Muscle layer of colon (tissue), 2 donors: ENCODE results near the gene TAB2.

Experiments
- H3K27ac ChIP-seq: one replicate; pipeline ENCODE4 v1.7.0; 2013; ENCODE audit warnings: low read depth, mild to moderate bottlenecking, low read length, moderate library complexity
- H3K27me3 ChIP-seq, 2 donors: one replicate each; pipeline ENCODE4 v1.7.0; 2013; ENCODE audit warnings: low read length in 2 of 2, mild to moderate bottlenecking in 2 of 2; ENCODE audit not compliant: insufficient read depth in 2 of 2, control insufficient read depth in 1 of 2
- H3K36me3 ChIP-seq: one replicate; pipeline ENCODE4 v1.7.0; 2013; ENCODE audit warnings: mild to moderate bottlenecking, low read length; ENCODE audit not compliant: insufficient read depth
- H3K4me1 ChIP-seq: one replicate; pipeline ENCODE4 v1.7.0; 2013; ENCODE audit warnings: mild to moderate bottlenecking, low read length; ENCODE audit not compliant: insufficient read depth
- H3K4me3 ChIP-seq, 2 donors: one replicate each; pipeline ENCODE4 v1.7.0; 2013; ENCODE audit warnings: low read length in 2 of 2, low read depth in 1 of 2, mild to moderate bottlenecking in 1 of 2, moderate library complexity in 1 of 2
- H3K9ac ChIP-seq: one replicate; pipeline ENCODE4 v1.7.0; 2013; ENCODE audit warnings: low read length
- H3K9me3 ChIP-seq: one replicate; pipeline ENCODE4 v1.7.0; 2013; ENCODE audit warnings: mild to moderate bottlenecking, low read length
- donor health status: abdominal sarcoma.
- donor health status: Adenocarcinoma of cecum.

TAB2 gene

GRCh38 chr6:149422581-149422980, 105.1 kb downstream of the TAB2 start:
- no peaks in the 10 kb centered on the region for H3K36me3 ChIP-seq
- peaks cover 12% of the 10 kb centered on the region for H3K4me1 ChIP-seq
- no peaks in the 10 kb centered on the region for H3K9me3 ChIP-seq
- no peaks in the 10 kb centered on the region for H3K27me3 ChIP-seq
- H3K4me3 ChIP-seq: no peak overlapping the region
- no peak overlapping the region for H3K27ac ChIP-seq
- no peak overlapping the region for H3K9ac ChIP-seq

DNA sequence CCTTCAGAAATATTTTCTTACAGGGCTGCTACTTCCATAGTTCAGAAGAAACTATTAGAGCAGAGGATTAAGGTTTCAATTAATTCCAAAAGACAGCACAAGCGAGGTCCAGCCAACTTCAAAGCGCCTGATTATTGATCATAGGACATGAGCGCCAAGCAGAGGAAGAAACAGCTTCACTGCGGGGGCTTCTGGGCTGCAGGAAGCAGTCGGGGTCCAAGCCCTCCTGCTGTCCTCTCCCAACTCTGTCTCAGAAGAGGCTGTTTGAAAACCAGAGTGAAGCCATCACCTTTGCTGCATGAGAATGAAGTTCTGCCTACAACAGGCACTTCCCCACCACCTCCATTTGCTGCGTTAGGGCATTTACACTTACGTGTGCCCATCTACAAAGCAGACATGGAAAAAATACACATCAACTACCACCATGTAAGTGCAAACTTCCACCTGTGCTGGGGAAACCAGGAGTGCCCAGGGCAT, 106.5 kb downstream of the TAB2 start:
- H3K4me1 ChIP-seq: peaks cover 12% of the 10 kb centered on the region
- H3K4me3 ChIP-seq: peak overlapping the region in 1 of 2 donors; percentile 23
- H3K27ac ChIP-seq: no peak overlapping the region
- no peaks in the 10 kb centered on the region for H3K9me3 ChIP-seq
- no peak overlapping the region for H3K9ac ChIP-seq
- no peaks in the 10 kb centered on the region for H3K27me3 ChIP-seq
- H3K36me3 ChIP-seq: no peaks in the 10 kb centered on the region

GRCh38 chr6:149425224-149425623, 107.7 kb downstream of the TAB2 start:
- H3K4me3 ChIP-seq: no peak overlapping the region
- H3K9ac ChIP-seq: no peak overlapping the region
- H3K27ac ChIP-seq: no peak overlapping the region
- no peaks in the 10 kb centered on the region for H3K9me3 ChIP-seq
- H3K4me1 ChIP-seq: peaks cover 12% of the 10 kb centered on the region
- H3K36me3 ChIP-seq: no peaks in the 10 kb centered on the region
- no peaks in the 10 kb centered on the region for H3K27me3 ChIP-seq

DNA sequence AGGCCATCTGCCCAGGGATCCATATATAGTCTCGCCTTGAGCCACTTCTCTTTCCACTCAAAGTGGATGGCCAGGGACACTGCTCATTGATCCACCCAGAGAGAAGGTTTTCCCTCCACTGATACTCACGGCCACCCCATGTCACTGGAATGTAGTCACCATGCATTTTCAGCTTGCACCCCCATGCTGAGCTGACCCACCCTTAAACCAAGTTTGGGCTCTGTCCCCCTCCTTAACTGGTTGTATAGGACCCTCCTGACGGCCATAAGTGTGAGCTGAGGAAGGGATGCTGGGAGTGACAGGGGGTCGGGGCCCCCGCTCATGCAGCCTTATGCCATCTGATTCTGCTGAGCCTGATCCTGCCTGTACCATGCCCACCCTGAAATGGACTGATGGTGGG, 108.2 kb downstream of the TAB2 start:
- Histone ChIP-seq H3K9ac (no peak overlapping the region), H3K27me3 (no peaks in the 10 kb centered on the region), H3K36me3 (no peaks in the 10 kb centered on the region), H3K4me3 (no peak overlapping the region), H3K27ac (no peak overlapping the region), H3K4me1 (peaks cover 12% of the 10 kb centered on the region), H3K9me3 (no peaks in the 10 kb centered on the region)

DNA sequence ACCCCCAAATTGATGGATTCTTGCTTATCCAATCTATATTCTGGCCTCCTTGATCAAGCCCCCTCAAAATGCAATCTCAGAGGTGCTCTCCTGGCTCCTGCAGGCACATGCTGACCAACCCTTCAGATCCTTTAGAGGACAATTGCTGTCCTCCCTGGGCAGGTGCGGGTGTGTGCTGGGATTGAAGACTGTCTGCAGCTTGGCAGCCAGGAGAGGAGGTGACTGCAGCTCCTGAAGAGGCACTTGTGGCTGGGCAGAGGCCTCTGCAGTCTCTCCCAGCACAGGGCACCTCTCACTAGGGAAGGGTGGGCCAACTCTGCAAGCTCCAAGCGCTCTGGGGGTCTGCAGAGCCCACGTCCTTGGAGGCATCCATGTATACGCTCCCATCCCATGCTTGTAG, 111.1 kb downstream of the TAB2 start:
- Histone ChIP-seq H3K9ac (no peak overlapping the region), H3K36me3 (no peaks in the 10 kb centered on the region), H3K27me3 (no peaks in the 10 kb centered on the region), H3K9me3 (no peaks in the 10 kb centered on the region), H3K4me1 (peaks cover 17% of the 10 kb centered on the region), H3K27ac (no peak overlapping the region), H3K4me3 (no peak overlapping the region)

DNA sequence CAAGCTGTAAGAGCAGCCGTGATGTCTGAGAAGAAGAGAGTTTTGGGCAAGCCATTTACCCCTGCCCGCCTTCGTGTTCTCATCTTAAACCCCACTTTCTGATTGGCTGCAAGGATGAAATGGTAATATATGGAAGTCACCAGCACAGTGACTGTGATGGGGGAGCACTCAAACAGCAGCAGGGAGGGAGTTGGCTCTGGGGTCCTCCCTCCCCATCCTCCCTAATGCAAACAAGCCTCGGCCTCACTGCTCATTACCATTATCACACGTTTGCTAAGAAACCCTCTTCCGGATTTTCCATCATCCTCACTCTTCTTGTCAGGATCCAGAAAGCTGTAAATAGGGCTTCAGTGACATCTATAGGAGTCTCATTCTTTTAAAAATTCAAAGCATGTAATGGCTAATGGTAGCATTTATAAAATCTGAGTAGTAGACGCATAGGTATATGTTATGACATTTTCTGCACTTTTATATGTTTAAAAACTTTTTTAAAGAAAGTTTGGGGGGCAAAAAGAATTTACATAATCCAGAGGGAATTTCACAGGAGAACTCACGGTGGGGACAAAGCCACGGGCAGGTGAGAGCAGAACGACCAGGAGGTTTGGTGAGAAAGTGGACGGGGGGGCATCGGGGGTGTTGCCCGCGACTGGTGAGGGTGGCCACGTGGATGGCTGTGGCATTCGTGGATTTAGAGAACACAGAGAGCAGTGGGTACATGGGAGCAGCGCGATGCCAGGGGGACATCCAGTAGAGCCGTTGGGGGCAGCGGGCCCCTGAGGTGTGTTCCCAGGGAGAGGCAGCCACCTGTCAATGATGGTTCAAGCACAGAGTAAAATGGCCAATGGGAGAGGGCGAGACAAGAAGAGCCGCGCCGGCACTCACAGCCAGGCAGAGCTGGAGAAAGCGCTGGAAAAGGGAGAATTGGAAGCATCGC, 112.2 kb downstream of the TAB2 start:
- no peak overlapping the region for H3K4me3 ChIP-seq
- no peaks in the 10 kb centered on the region for H3K36me3 ChIP-seq
- no peak overlapping the region for H3K27ac ChIP-seq
- peaks cover 16% of the 10 kb centered on the region for H3K4me1 ChIP-seq
- H3K9ac ChIP-seq: no peak overlapping the region
- no peaks in the 10 kb centered on the region for H3K9me3 ChIP-seq
- no peaks in the 10 kb centered on the region for H3K27me3 ChIP-seq

DNA sequence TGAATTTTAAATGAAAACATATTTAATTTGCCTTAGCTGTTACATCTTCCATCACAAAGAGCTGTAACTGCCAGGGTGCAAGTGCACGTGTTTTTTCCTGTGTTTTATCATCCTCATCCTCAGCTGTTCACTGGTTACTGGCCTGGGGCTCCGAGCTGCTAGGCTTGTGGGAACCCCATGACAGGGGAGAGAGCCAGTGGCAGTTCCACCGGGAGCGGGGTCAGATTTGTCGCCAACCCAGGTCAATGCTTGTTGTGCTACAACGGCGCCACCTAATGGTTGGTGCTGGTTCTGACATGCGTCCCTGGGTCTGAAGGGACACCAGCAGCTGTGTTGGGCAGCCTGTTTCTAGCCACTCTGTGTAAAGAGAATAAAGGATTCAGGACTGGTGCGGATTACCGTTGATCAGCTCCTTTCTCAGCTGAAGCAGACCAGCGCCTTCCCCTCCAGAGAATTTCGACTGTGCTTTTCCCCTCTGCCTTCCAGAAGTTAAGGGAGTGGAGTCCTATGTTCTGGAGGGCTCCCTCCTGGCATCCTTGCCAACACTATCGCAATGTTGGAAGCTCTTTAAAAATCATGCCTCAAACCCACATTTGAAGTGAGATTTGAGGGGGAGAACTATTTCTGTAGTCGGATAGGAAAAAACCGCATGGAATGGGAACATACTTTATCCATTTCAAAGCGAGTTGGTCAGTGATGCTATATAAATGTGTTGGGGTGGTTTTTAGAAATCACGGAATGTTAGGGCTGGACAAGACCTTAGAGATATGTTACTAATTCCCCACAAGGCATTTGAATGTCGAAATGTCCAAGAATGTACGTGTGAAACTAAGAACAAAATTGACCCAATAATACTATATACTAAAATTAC, 114.6 kb downstream of the TAB2 start:
- Histone ChIP-seq H3K4me1 (peaks cover 16% of the 10 kb centered on the region), H3K9me3 (no peaks in the 10 kb centered on the region), H3K36me3 (no peaks in the 10 kb centered on the region), H3K4me3 (no peak overlapping the region), H3K9ac (no peak overlapping the region), H3K27ac (no peak overlapping the region), H3K27me3 (no peaks in the 10 kb centered on the region)

GRCh38 chr6:149433405-149433804, 115.9 kb downstream of the TAB2 start:
- H3K4me1 ChIP-seq: peaks cover 16% of the 10 kb centered on the region
- no peaks in the 10 kb centered on the region for H3K9me3 ChIP-seq
- no peaks in the 10 kb centered on the region for H3K27me3 ChIP-seq
- H3K36me3 ChIP-seq: no peaks in the 10 kb centered on the region
- H3K27ac ChIP-seq: no peak overlapping the region
- H3K9ac ChIP-seq: no peak overlapping the region
- H3K4me3 ChIP-seq: no peak overlapping the region

DNA sequence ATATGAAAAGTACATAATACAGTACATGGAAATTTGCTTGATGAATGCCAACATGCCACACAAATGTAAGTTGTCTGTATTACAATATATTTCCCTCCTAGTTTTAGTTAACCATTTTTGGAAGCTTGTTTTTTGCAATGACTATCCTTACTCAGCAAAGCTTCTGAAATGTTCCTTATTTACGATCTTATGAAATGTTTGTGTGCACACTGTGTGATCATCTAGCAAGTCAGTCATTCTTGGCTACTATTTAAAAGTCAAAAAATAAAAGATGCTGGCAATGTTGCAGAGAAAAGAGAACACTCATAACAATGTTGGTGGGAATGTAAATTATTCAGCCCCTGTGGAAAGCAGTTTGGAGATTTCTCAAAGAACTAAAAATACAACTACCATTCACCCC, 116.4 kb downstream of the TAB2 start:
- H3K4me1 ChIP-seq: peaks cover 16% of the 10 kb centered on the region
- H3K4me3 ChIP-seq: no peak overlapping the region
- H3K36me3 ChIP-seq: no peaks in the 10 kb centered on the region
- H3K9ac ChIP-seq: no peak overlapping the region
- H3K27ac ChIP-seq: no peak overlapping the region
- no peaks in the 10 kb centered on the region for H3K27me3 ChIP-seq
- no peaks in the 10 kb centered on the region for H3K9me3 ChIP-seq

DNA sequence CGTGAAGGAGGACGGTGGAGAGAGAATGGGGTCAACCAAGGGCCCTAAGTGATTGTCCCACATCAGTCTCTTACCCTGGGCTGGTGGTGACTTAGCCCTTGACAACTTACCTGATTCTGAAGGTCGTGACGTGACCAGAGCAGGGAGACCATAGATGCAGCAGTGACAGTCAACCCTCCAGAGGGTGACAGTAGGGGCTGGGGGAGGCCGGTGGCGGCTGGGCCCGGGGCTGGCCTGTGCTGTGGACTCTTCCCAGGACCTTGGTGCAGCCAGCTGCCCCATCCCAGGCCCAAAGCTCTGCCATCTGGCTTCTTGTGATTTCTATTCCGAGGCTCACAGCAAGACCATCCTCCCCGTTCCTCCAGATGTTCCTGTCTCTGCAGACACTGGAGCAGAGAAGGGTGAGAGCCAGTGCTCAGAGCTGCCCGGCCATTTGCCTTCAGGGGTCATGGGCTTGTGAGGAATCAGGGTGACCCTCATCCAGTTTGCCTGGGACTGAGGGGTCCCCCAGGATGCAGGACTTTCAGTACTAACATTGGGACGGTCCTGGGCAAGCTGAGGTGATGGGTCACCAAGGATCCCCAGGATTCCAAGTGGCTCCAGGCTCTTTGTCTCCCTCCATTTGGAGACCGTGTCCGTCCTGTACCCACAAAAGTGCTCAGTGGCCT, 118.5 kb downstream of the TAB2 start:
- Histone ChIP-seq H3K27me3 (no peaks in the 10 kb centered on the region), H3K4me1 (peaks cover 16% of the 10 kb centered on the region), H3K27ac (no peak overlapping the region), H3K9me3 (no peaks in the 10 kb centered on the region), H3K9ac (no peak overlapping the region), H3K36me3 (no peaks in the 10 kb centered on the region), H3K4me3 (no peak overlapping the region)

DNA sequence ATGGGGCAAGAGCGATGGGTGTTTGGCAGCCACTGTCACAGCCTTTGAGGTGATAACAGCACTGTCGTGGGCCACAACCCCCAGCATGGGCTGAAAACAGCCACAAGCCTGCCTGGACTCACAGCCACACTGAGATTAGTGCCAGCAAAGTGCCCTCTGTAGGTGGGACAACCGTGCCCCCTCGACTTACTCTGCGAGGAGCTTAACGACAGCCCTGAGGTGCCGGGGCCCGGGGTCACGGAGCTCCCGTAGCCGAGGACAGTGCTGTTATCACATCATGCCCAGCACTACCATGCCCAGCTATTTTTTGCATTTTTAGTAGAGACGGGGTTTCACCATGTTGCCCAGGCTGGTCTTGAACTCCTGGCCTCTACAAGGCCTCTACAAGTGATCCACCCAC, 119.1 kb downstream of the TAB2 start:
- H3K4me3 ChIP-seq: no peak overlapping the region
- no peak overlapping the region for H3K9ac ChIP-seq
- H3K27me3 ChIP-seq: no peaks in the 10 kb centered on the region
- H3K27ac ChIP-seq: no peak overlapping the region
- H3K9me3 ChIP-seq: no peaks in the 10 kb centered on the region
- peaks cover 21% of the 10 kb centered on the region for H3K4me1 ChIP-seq
- no peaks in the 10 kb centered on the region for H3K36me3 ChIP-seq
